Activated naive CD8-positive, alpha-beta T cell treated with anti-CD3 and anti-CD28 coated beads, Interleukin-2, amount 10 ng/mL, durations not matched to agents 7 days and 5 days (primary cell): ENCODE measurements around the gene GASK1A. TPM values are rescaled to one million over a fixed set of nuclear protein-coding genes. Genes with fewer than 3 reads are reported as not detected.
"Not testable (repeated sequence)": the region's sequence is repeated elsewhere in the genome, so short reads cannot be mapped to it uniquely, and the experiment has no call there.

Source experiments
- ATAC-seq: fragments of 150-1000 bp; cut with Tn5 transposase; one replicate; pipeline ENCODE4 v1.10.0; 2021; ENCODE audit warnings: low read depth, moderate library complexity
- POLR2A ChIA-PET: fragments of 350-600 bp; sonication (Branson Sonifier 250); formaldehyde crosslinking; loops from one replicate; lab custom pipeline; 2021; ENCODE audit warnings: antibody characterized with exemption; lab: Charles Lee
- DNase-seq: peaks from one replicate; pipeline ENCODE4 v3.0.0; 2021
- H3K27ac Mint-ChIP-seq: one replicate; pipeline ENCODE4 v1.8.0; 2022; ENCODE audit warnings: mild to moderate bottlenecking, mixed read lengths
- H3K27me3 Mint-ChIP-seq: one replicate; pipeline ENCODE4 v1.8.0; 2022; ENCODE audit warnings: mild to moderate bottlenecking, moderate library complexity, mixed read lengths
- H3K36me3 Mint-ChIP-seq: one replicate; pipeline ENCODE4 v1.8.0; 2021; ENCODE audit warnings: mild to moderate bottlenecking, mixed read lengths
- H3K4me1 Mint-ChIP-seq: one replicate; pipeline ENCODE4 v1.8.0; 2021; ENCODE audit warnings: mixed read lengths
- H3K4me3 Mint-ChIP-seq: one replicate; pipeline ENCODE4 v1.8.0; 2022; ENCODE audit warnings: mild to moderate bottlenecking, moderate library complexity, mixed read lengths
- H3K9me3 Mint-ChIP-seq: one replicate; pipeline ENCODE4 v1.8.0; 2021; ENCODE audit warnings: mixed read lengths
- total RNA-seq, 2 experiments: library from RNA; stranded (reverse); gene quantifications; one replicate each; pipeline ENCODE4 v1.2.3, GENCODE V29; 2021

GASK1A gene
- total RNA-seq, 2 experiments from 2014 or later: not detected

DNA sequence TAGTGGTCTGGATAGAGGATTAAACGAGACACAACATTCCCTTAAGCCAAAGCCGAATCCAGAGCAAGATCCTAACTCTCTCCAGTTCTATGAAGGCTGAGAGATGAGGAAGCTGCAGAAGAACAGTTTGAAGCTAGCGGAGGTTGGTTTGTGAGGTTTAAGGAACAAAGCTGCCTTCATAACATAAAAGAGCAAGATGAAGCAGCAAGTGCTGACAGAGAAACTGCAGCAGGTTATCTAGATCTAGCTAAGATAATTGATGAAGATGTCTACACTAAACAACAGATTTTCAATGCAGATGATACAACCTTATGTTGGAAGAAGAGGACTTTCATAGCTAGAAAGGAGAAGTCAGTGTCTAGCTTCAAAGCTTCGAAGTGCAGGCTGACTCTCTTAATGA, 14.8 kb upstream of the GASK1A start:
- H3K4me1 Mint-ChIP-seq: no peaks in the 10 kb centered on the region
- H3K27me3 Mint-ChIP-seq: peaks cover 2% of the 10 kb centered on the region
- H3K9me3 Mint-ChIP-seq: no peaks in the 10 kb centered on the region
- DNase-seq (no peak), ATAC-seq (no peak)
- H3K36me3 Mint-ChIP-seq: no peaks in the 10 kb centered on the region
- POLR2A ChIA-PET: no interaction called here
- no peak overlapping the region for H3K27ac Mint-ChIP-seq
- no peak overlapping the region for H3K4me3 Mint-ChIP-seq

DNA sequence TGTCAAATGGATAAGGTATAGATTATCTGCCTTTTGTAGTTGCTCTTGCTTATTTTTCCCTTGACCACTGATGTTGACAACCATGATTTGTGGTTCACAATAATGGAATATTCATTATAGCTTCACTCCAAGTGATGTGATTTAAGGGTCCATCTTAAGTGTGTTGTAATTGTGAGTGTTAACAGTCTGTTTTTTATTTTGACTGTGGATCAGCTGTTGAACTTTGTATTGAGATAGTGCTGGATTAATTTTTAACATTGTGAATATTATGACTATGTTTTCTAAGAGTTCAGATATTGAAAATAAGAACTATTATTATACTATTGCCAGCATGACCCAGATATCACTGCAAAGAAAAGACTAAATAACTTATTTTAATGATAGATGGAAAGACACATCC, 8.6 kb upstream of the GASK1A start:
- H3K27me3 Mint-ChIP-seq: no peaks in the 10 kb centered on the region
- ATAC-seq: no peak
- no peak overlapping the region for H3K27ac Mint-ChIP-seq
- no peaks in the 10 kb centered on the region for H3K4me1 Mint-ChIP-seq
- H3K4me3 Mint-ChIP-seq: no peak overlapping the region
- no peak for DNase-seq
- POLR2A ChIA-PET: no interaction called here
- peaks cover 21% of the 10 kb centered on the region for H3K9me3 Mint-ChIP-seq
- peaks cover 2% of the 10 kb centered on the region for H3K36me3 Mint-ChIP-seq

DNA sequence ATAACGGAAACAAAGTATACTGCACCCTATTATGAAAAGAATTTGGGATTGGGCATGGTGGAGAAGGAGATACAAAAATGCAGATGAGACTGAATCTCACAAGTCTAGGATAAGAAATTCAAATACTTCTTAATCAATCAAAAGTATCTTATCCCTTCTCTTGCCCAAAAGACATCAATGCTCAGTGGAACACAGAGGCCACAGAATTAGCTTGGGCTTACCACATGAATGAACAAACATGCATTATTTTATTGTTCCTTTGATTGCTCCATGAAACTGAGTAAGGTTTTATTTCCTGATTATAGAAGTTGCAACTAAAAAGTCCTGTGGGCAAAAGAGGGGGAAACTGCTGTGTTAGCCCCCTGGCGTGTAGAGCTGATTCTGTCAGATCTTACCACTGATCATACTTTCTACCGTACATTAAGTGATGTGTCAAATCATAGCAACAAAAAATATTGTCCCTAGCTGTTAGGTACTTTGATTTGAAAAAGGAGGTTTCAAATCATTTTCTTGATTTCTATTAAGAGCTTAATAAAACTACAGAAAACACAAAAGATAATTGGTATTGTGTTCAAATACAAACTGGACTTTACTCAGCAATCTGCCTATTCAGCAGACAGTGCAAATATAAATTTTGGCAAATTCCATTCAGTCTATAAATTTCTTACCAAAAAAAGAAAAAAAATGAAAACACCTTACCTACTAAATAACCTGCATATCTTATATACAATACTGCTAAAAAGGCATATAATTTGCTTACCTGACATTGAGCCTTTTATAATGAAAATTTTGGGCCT, 7.9 kb upstream of the GASK1A start:
- DNase-seq: no peak
- H3K4me3 Mint-ChIP-seq: no peak overlapping the region
- POLR2A ChIA-PET: no interaction called here
- peaks cover 26% of the 10 kb centered on the region for H3K9me3 Mint-ChIP-seq
- H3K27me3 Mint-ChIP-seq: no peaks in the 10 kb centered on the region
- ATAC-seq: no peak
- no peak overlapping the region for H3K27ac Mint-ChIP-seq
- peaks cover 2% of the 10 kb centered on the region for H3K36me3 Mint-ChIP-seq
- H3K4me1 Mint-ChIP-seq: peaks cover 2% of the 10 kb centered on the region

- H3K27ac Mint-ChIP-seq: not testable (repeated sequence)
Measured at GRCh38 chr3:42974906-42975305, 4.2 kb upstream of the GASK1A start.

GRCh38 chr3:42975456-42975855, 3.7 kb upstream of the GASK1A start:
- Mint-ChIP-seq H3K27me3 (peaks cover 25% of the 10 kb centered on the region), H3K27ac (no peak overlapping the region), H3K4me1 (peaks cover 7% of the 10 kb centered on the region), H3K36me3 (peaks cover 2% of the 10 kb centered on the region), H3K9me3 (peaks cover 29% of the 10 kb centered on the region), H3K4me3 (no peak overlapping the region)
- ATAC-seq (no peak), DNase-seq (no peak)
- POLR2A ChIA-PET: no interaction called here

More at GRCh38 chr3:42974906-42975305, 4.2 kb upstream of the GASK1A start:
- peaks cover 21% of the 10 kb centered on the region for H3K27me3 Mint-ChIP-seq
- DNase-seq, H3K4me1 Mint-ChIP-seq, H3K36me3 Mint-ChIP-seq, ATAC-seq, POLR2A ChIA-PET, H3K4me3 Mint-ChIP-seq: not testable (repeated sequence)
- peaks cover 29% of the 10 kb centered on the region for H3K9me3 Mint-ChIP-seq

DNA sequence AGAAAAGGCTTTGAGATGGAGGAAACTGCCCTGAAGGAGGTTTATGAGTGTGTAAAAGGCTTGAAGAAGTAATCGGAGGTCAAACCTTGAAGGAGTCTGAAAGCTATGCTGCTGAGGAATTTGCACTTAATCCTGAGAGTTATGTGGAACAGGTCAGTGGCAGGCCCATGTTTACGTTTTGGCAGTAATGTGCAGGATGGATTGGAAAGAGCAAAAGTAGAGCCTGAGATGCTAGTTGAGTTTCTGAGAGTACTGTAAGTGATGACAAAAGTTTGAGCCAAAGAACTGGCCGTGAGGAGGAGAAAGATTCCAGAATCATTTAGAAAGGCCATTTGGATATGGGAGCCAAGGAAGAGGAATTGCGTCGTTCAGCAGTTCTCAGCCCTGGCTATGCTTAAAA, 3.2 kb upstream of the GASK1A start:
- POLR2A ChIA-PET: no interaction called here
- H3K27me3 Mint-ChIP-seq: peaks cover 30% of the 10 kb centered on the region
- H3K4me1 Mint-ChIP-seq: peaks cover 7% of the 10 kb centered on the region
- H3K9me3 Mint-ChIP-seq: peaks cover 29% of the 10 kb centered on the region
- no peak overlapping the region for H3K4me3 Mint-ChIP-seq
- H3K36me3 Mint-ChIP-seq: peaks cover 2% of the 10 kb centered on the region
- no peak for ATAC-seq
- no peak overlapping the region for H3K27ac Mint-ChIP-seq
- DNase-seq: no peak

- H3K36me3 Mint-ChIP-seq: no peaks in the 10 kb centered on the region
- H3K27me3 Mint-ChIP-seq: peaks cover 40% of the 10 kb centered on the region
- no peak overlapping the region for H3K4me3 Mint-ChIP-seq
- H3K9me3 Mint-ChIP-seq: peaks cover 9% of the 10 kb centered on the region
- no peak for DNase-seq
- POLR2A ChIA-PET: no interaction called here
- H3K4me1 Mint-ChIP-seq: peaks cover 7% of the 10 kb centered on the region
- no peak overlapping the region for H3K27ac Mint-ChIP-seq
- no peak for ATAC-seq
Measured at GRCh38 chr3:42980209-42980608, 1.1 kb downstream of the GASK1A start.

GRCh38 chr3:42980909-42981308, 1.8 kb downstream of the GASK1A start:
- H3K36me3 Mint-ChIP-seq: no peaks in the 10 kb centered on the region
- POLR2A ChIA-PET: no interaction called here
- ATAC-seq (no peak), DNase-seq (no peak)
- H3K9me3 Mint-ChIP-seq: peaks cover 4% of the 10 kb centered on the region
- no peak overlapping the region for H3K4me3 Mint-ChIP-seq
- H3K4me1 Mint-ChIP-seq: peaks cover 5% of the 10 kb centered on the region
- H3K27ac Mint-ChIP-seq: no peak overlapping the region
- H3K27me3 Mint-ChIP-seq: peaks cover 40% of the 10 kb centered on the region

DNA sequence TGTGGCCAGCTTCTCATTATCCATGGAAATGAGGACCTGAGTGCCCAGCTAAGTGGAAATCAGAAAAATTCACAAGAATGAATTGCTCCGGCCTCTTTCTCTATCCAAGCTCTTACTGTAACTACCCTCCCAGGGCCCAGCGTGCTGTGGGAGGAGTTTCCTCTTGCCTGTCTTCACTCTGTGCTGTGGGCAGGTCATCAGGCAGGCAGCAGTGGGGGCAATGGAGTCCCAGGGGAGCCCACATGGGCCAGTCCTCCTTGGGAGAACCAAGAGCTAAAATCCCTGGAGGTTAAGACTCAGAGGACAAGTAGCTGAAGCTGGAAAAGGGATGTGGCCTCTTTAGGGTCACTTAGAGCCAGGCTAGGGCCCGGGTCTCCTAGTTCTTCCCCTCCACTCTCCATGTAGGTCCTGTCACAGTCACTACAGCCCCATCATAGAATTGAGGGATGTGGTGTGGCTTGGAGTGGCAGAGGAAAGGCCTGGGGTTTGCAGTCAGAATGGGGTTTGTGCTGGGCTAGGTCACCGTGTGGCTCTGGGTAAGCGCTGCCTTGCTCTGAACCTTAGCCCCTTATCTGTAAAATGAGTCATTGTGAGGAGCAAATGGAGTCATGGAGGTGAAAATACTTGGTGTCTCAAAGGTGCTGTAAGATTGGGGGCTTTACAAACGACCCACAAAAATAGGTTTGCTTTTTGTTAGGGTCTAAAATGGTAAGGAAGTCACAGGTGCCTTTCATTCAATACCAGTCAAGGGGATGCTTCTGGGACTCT, 3.7 kb downstream of the GASK1A start:
- POLR2A ChIA-PET: no interaction called here
- H3K27me3 Mint-ChIP-seq: peaks cover 41% of the 10 kb centered on the region

GRCh38 chr3:42983927-42984326, 4.8 kb downstream of the GASK1A start:
- peaks cover under 1% of the 10 kb centered on the region for H3K4me1 Mint-ChIP-seq
- H3K27me3 Mint-ChIP-seq: peaks cover 32% of the 10 kb centered on the region
- DNase-seq (no peak), ATAC-seq (no peak)
- no peak overlapping the region for H3K27ac Mint-ChIP-seq
- H3K36me3 Mint-ChIP-seq: no peaks in the 10 kb centered on the region
- H3K9me3 Mint-ChIP-seq: no peaks in the 10 kb centered on the region
- POLR2A ChIA-PET: no interaction called here
- H3K4me3 Mint-ChIP-seq: no peak overlapping the region

More for the DNA sequence above, 3.7 kb downstream of the GASK1A start:
- no peaks in the 10 kb centered on the region for H3K9me3 Mint-ChIP-seq
- ATAC-seq: no peak
- no peak overlapping the region for H3K27ac Mint-ChIP-seq
- H3K4me3 Mint-ChIP-seq: no peak overlapping the region
- peaks cover 5% of the 10 kb centered on the region for H3K4me1 Mint-ChIP-seq
- H3K36me3 Mint-ChIP-seq: no peaks in the 10 kb centered on the region
- DNase-seq: no peak

- Mint-ChIP-seq H3K27ac (no peak overlapping the region), H3K36me3 (no peaks in the 10 kb centered on the region), H3K4me3 (no peak overlapping the region), H3K9me3 (no peaks in the 10 kb centered on the region), H3K27me3 (peaks cover 25% of the 10 kb centered on the region), H3K4me1 (no peaks in the 10 kb centered on the region)
- ATAC-seq: no peak
- POLR2A ChIA-PET: no interaction called here
- DNase-seq: no peak
Measured at GRCh38 chr3:42984701-42985100, 5.6 kb downstream of the GASK1A start.

GRCh38 chr3:42988097-42988496, 9.0 kb downstream of the GASK1A start:
- Mint-ChIP-seq H3K9me3 (no peaks in the 10 kb centered on the region), H3K4me3 (no peak overlapping the region), H3K27ac (peak overlapping the region; percentile 4), H3K27me3 (peaks cover 11% of the 10 kb centered on the region), H3K4me1 (no peaks in the 10 kb centered on the region), H3K36me3 (no peaks in the 10 kb centered on the region)
- no peak for ATAC-seq
- no peak for DNase-seq
- POLR2A ChIA-PET: no interaction called here

GRCh38 chr3:42988566-42988965, 9.5 kb downstream of the GASK1A start:
- Mint-ChIP-seq H3K4me3 (no peak overlapping the region), H3K27me3 (peaks cover 11% of the 10 kb centered on the region), H3K27ac (no peak overlapping the region), H3K9me3 (no peaks in the 10 kb centered on the region), H3K4me1 (no peaks in the 10 kb centered on the region), H3K36me3 (no peaks in the 10 kb centered on the region)
- ATAC-seq (no peak), DNase-seq (no peak)
- POLR2A ChIA-PET: no interaction called here
